K562 (cell line): Measurements from ENCODE around the gene YIF1A.

Experiments used
- CTCF ChIP-seq, 3 experiments: IDR thresholded peaks in 2 of 3; conservative IDR thresholded peaks in 1 of 3; 2 replicates each; pipeline ENCODE4 v1.5.1; 2011 to 2012; ENCODE audit warnings: low read length in 3 of 3, mild to moderate bottlenecking in 3 of 3, control low read depth in 2 of 3, improper control_type of control experiment in 1 of 3, inconsistent platforms in 1 of 3, low read depth in 1 of 3, mixed read lengths in 1 of 3, moderate library complexity in 1 of 3; ENCODE audit not compliant: insufficient read depth in 2 of 3
- FOXA1 ChIP-seq: fragments of 450-650 bp; IDR thresholded peaks from 2 replicates; pipeline ENCODE4 v1.6.1; 2016; ENCODE audit warnings: mild to moderate bottlenecking, borderline replicate concordance
- FOXM1 ChIP-seq, 2 experiments: fragments of 450-650 bp in 1 of 2; sonication (generic) in 1 of 2; formaldehyde crosslinking in 1 of 2; IDR thresholded peaks; 2 replicates each; pipeline versions ENCODE4 v1.6.1 to v1.9.0; 2017 to 2022; ENCODE audit warnings: low read depth in 2 of 2, mild to moderate bottlenecking in 2 of 2, missing genetic modification reagents in 1 of 2, moderate library complexity in 1 of 2
- KAT7 ChIP-seq: sonication (generic); formaldehyde crosslinking; IDR thresholded peaks from 2 replicates; pipeline ENCODE4 v1.8.0; 2022; ENCODE audit warnings: missing genetic modification reagents, mild to moderate bottlenecking, borderline replicate concordance
- SMARCA5 ChIP-seq: fragments of 450-650 bp; IDR thresholded peaks from 2 replicates; pipeline ENCODE4 v1.6.1; 2016

GRCh38 chr11:66283461-66284105 lies 5.4 kb downstream of the YIF1A start:
- no peak for TF ChIP-seq KAT7 (CRISPR knock-in tag)
- no peak for TF ChIP-seq SMARCA5
- no peak for TF ChIP-seq FOXA1
- no peak for TF ChIP-seq FOXM1 (IDR thresholded peaks at IDR 0.05; ENCODE audit: low read depth)
- no peak for TF ChIP-seq FOXM1 (CRISPR knock-in tag; IDR thresholded peaks at IDR 0.05; ENCODE audit: low read depth)
- 0 out of 6 replicates have a peak, but pooled peaks of 2 of the 3 experiments have one; percentile 12 to 23 for TF ChIP-seq CTCF (IDR thresholded peaks at IDR 0.05 in 2 of 3, conservative IDR thresholded peaks at IDR 0.05 in 1 of 3; ENCODE audit: insufficient read depth in 2 of 3, low read depth in 1 of 3, low read length in 3 of 3)
